NK-92 (cell line): ENCODE results near the gene DOCK4.

Experiments used
- DNase-seq: peaks from one replicate; lab custom pipeline; 2025; ENCODE audit not compliant: unreplicated experiment; lab: John Stamatoyannopoulos, UW

The DOCK4 gene

DNA sequence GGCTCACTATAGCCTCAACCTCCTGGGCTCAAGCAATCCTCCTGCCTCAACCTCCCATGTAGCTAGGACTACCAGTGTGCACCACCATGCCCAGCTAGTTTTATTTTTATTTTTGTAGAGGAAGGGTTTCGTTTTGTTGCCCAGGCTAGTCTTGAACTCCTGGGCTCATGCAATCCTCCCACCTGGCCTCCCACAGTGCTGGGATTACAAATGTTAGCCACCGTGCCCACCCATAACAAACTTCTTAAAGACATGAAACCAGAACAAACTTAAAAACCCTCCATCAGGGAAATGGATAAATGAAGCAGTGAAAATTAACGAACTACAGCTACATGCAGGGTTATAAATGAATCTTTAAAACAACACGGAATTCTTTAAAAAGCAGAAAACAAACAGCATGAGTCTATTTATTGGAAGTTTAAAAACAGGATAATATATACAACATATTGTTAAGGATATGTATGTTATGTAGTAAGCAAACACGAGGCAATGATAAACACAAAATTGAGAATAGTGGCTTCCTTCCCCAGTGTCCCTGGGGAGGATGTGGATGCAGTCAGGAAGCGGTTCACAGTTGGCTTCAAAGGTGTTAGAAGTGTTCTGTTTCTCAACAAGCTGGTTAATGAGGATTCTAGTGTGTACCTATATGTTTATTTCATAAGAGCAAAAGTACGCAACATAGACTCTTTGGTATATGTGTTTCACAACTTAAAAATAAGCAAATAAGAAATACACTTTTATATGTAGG lies 515.7 kb downstream of the DOCK4 start:
- DNase-seq, result no peak

DNA sequence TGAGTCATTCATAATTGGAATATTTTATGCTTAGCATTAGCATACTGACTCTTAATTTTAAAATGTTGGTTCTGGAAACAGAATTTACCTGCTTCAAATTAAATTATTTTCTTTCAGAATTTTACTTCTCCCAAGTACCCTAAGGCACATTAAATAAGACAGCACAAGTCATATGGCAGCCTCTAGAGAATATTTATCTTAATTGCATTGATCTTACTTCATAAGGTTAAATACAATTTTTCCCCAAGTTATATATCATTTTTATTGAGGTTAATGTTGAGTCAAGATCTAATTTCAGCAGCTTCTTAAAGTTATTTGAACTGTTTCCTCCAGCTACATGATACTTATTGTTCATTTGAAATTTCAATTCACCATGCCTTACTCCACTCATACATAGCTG lies 520.9 kb downstream of the DOCK4 start:
- DNase-seq, result no peak

DNA sequence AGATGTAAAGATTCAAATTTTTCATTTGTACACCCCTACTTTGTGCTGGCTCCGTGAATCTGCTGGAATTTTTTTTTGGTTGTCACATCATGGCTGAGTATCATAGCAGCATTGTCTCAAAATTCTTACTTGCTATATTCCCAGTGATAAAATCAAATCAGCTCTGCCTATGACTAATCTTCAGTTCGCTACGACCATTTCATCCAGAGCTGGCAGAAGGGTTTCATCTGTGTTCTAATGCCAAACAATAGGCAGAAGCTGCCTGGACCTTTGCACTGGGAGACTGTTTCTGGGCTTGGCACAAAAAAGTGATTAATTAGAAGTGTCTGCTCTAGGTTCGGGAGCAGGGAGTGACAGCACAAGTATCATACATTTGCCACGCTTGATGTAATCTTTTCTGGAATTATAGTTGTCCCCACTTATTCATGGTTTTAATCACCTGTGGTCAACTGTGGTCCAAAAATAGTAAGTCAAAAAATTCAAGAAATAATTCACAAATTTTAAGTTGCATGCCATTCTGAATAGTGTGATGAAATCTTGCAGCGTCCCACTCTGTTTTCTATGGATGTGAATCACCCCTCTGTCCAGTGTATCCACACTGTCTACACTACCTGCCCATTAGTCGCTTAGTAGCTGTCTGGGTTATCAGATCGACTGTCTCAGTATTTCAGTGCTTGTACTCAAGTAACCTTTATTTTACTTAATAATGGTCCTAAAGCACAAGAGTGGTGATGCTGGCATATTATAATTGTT lies 523.4 kb downstream of the DOCK4 start:
- DNase-seq, result no peak

DNA sequence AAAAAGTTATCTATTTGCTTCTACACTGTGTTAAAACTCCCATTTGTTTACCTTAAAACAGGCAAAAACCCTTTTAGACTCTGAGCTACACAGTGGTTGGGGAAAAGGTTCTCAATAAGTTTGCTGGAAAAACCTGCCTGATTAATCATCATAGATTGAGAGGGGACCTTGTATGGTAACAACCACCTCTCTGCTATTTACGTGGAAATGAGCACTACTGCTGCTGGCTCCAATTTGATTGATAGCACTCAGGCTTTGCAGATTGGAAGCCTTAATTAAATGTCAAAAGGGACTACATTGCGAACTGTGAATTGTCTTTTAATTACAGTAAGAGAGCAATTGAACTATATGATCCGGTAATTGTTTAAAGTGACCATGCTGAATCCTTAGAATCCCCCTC lies 525.0 kb downstream of the DOCK4 start:
- DNase-seq, result no peak

DNA sequence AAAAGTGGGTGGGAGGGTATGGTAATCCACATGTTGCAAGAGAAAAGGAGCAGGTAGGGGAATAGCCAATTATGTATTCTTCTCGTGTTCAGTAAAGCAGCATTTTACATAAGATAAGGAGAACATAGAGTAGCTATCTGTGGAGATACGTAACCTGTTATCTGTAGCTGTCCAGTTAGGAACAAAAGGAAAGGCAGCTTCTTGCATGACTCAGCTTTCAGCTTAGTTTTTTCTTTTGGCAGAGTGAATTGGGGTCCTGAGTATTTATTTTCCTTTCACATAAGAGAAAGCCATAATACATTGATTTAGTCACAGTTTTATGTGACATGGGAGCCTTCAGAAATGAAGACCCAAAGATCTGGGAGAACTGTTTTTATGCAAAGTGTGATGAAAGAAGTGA lies 527.2 kb downstream of the DOCK4 start:
- DNase-seq, result no peak

DNA sequence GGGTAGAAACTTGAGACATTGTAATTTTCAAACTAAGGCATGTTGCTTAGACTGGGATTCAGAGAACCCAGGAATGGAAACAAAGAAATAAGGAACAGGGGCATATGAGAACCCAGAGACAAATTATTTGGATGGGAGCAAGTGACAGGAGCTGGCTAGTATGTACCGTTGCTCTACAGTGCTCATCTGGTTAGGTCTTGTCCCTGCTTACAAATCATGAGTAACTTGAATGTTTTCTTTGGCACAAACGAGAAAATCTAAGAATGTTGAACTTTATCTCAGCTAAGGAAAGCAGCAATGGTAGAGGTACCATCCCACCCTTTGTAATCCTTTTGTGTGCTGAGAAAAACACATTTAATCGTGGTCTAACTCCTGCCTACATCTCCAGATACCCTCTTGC lies 527.9 kb downstream of the DOCK4 start:
- DNase-seq, result no peak

DNA sequence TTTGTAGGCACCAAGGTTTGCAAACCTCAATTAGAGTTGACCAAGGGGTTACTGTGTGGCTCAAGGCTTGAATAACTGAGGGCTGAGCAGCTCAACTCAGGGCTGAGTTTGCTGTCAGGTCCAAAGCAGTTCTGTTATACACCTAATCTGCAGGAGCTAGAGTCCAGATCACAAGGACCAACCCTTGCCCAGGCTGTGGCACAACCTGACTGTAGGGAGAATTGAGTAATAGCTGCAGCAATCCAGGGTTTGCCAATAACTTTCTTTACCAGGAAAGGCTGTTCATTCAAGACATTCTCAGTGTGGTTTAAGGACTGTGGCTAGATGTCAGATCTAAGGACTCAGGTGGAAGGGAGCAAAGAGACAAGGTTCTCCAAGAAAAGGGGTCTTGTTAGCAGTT lies 528.4 kb downstream of the DOCK4 start:
- DNase-seq, result no peak

DNA sequence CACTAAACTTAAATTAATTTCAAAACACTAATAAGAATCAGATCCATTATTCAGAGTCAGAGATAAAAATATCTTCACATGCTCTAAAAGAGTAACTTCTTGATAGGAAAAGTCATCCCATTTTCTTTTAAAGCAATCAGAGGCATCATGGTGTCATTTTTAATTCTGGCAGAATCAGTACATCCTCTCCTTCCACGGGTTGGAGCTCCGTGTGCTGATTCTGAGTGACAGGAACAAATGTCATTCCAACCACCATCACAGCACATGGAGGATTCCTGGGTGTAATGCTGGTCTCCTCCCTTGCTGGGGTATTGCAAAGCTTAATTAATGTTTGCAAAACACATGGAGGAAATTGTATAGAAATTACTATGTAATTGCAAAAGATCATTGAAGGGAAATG lies 529.4 kb downstream of the DOCK4 start:
- no peak for DNase-seq
